Activated gamma-delta T cell (primary cell): Measurements from ENCODE around the gene PRSS12.
"Not testable (repeated sequence)": the region's sequence is repeated elsewhere in the genome, so short reads cannot be mapped to it uniquely, and the experiment has no call there.

ENCODE experiments used
- DNase-seq: peaks from one replicate; lab custom pipeline; 2025; lab: John Stamatoyannopoulos, UW

Gene PRSS12

DNA sequence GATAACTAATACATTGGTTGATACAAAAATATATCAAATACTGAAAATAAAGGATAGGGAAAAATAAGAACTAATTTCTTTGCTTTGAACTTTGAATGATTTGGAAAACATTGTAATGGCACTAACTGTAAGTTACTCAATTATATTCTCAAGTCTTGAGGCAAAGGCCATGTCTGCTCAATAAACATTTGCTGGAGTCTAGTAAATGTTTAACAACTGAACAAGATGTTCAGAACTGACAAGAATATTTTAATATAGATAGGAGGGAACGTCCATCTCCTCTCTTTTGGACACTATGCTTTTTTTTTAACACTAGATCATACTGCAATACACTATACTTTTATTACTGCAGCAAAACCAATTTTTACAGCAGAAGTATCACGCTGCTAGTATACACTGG is 76.2 kb downstream of the PRSS12 start:
- no peak for DNase-seq

DNA sequence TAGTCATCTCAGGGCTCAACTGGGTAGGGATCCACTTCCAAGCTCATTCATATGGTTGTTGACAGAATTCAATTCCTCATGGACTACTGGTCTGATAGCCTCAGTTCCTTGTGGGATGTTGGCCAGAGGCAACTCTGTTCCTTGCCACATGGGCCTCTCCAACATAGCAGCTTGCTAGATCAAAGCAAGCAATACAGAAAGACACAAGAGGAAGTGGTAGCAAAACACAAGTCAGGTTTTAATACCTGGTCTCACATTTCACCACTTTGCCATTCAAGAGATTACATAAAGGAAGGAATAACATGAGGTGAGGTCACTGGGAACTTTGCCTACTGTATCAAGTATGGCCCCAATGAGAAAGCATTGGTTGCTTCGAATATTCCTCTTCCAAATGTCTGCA is 79.2 kb downstream of the PRSS12 start:
- DNase-seq: no peak

DNA sequence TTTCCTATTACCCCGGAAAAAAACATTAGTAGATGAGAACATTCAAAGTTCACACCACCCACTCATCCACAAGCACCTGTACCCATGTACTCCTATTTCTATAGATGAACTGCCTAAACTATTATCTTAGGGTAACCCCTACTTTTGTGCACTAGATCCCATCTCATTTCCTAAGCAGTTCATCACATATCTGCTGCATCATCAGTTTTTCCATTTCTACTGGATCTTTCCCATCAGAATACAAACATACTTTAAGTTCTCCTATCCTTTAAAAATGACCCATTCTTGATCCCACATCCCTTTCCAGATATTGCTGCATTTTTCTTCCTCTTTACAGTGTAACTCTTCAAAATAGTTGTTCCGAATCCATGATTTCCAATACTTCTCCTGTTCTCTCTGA is 81.0 kb downstream of the PRSS12 start:
- DNase-seq: no peak

DNA sequence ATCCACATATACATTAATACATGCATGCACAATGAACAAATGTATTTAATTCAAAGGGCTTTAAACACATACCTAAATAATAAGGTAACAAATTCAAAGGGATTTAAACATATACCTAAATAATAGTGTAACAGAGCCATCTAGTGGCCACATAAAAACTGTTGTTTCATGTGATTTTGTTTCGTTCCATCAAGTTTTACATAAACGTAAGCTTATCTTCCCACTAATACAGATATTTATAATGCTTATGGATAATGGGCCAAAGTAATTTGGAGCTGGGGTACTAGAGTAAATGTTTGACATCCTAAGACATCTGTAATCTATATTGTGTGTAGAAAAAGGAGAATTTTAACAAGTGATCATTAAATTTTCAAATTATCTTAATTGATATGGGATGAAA is 82.3 kb downstream of the PRSS12 start:
- no peak for DNase-seq

GRCh38 chr4:118268780-118269179 is 84.0 kb downstream of the PRSS12 start:
- DNase-seq: no peak

DNA sequence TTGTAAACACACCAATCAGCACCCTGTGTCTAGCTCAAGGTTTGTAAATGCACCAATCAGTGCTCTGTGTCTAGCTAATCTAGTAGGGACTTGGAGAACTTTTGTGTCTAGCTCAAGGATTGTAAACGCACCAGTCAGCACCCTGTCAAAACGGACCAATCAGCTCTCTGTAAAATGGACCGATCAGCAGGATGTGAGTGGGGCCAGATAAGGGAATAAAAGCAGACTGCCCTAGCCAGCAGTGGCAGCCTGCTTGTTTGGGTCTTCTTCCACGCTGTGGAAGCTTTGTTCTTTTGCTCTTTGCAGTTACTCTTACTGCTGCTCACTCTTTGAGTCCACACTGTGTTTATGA is 86.7 kb downstream of the PRSS12 start:
- not testable (repeated sequence) for DNase-seq

DNA sequence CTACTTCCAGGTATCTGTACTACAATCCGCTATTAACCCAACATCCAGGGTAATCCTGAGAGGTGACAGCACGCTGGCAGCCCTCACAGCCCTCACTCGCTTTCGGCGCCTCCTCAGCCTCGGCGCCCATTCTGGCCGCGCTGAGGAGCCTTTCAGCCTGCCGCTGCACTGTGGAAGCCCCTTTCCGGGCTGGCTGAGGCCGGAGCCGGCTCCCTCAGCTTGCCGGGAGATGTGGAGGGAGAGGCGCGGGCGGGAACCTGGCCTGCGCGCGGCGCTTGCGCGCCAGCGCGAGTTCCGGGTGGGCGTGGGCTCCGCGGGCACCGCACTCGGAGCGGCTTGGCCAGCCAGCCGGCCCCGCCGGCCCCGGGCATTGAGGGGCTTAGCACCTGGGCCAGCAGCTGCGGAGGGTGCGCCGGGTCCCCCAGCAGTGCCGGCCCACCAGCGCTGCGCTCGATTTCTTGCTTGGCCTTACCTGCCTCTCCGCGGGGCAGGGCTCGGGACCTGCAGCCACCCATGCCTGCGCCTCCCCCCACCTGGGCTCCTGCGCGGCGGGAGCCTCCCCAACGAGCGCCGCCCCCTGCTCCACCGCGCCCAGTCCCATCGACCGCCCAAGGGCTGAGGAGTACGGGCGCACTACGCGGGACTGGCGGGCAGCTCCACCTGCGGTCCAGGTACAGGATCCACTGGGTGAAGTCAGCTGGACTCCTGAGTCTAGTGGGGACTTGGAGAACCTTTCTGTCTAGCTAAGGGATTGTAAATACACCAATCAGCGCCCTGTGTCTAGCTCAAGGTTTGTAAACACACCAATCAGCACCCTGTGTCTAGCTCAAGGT is 87.3 kb downstream of the PRSS12 start:
- peak; percentile 15 for DNase-seq

DNA sequence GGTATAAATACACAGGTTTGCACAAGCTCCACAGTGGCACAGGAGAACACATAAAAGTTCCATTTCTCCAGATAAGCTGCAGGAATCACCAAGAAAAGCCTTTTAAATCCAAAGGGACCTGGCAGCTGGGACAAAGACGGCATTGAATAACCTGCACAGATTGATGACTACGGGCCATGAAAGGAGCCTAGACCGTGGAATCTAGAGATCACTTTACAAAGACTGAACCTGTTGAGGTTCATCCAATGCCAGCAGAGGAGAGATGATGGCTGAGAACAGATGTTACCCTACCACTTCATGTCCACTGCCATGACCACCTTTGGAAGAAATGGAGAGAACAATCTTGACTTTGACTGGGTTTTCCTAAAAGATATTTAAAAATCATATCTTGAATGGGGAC is 88.7 kb downstream of the PRSS12 start:
- no peak for DNase-seq

DNA sequence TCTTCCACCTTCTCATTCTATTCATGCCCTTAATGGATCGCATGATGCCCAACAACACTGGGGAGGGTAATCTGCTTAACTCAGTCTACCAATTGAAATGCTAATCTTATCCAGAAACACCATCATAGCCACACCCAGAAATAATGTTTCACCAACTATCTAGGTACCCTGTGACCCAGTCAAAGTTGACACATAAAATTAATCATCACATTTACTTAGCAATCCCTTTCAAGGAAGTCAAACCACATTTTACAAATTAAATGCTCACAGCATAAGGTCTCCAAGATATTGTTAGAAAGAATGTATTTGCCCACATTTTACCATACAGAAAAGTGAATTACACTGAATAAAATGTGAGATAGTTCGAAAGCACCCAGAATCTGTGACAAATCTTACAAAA is 92.5 kb downstream of the PRSS12 start:
- DNase-seq: no peak

DNA sequence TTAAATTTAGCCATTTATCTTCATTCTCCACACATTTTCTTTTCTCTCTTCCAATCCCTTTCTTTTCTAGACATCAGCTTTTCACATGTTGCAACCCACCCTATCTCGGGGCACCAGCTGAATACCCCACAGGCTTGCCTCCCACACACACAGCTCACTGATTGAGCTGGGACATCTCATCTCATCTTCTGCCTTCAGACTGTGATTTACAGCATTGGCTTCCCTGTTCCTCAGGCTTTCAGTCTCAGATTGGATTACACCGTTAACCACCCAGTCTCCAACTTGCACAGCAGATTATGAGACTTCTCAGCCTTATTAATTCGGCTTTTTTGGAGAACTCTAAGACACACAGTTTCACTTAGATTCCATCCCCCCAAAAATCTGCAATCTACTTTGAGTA is 93.7 kb downstream of the PRSS12 start:
- DNase-seq: no peak

DNA sequence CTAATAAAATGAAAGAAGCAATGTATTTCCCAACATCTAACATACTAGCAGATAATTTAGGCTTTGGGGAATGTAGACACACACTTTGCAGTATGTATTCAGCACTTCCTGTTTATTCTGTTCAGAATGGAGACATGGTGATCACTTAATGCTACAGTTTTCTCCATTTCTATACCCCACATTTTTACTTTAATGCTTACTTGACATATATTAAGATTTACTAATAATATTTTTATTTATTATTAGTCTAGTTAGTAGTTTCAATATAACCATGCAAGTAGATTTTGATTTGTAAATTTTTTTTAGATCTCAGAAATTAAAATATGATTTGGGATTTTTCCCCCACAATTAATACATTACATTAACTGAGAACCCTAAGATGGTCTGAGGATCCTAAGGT is 98.4 kb downstream of the PRSS12 start:
- no peak for DNase-seq

DNA sequence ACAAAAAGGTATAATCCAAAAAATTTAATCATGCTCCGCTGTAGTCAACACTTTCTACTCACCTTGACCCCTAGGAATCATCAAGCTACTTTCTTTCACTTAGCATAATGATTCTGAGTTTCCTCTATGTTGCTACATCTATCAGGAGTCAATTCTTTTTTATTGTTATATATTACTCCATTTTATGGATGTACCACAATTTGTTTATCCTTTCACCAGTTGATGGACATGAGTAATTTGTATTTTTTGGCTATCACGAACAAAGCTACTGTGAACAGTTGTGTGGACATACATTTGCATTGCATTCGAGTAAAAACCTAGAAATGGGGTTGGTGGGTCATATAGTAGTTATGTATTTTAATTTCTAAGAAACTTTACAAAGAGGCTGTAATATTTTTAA is 102.9 kb downstream of the PRSS12 start:
- DNase-seq: no peak

DNA sequence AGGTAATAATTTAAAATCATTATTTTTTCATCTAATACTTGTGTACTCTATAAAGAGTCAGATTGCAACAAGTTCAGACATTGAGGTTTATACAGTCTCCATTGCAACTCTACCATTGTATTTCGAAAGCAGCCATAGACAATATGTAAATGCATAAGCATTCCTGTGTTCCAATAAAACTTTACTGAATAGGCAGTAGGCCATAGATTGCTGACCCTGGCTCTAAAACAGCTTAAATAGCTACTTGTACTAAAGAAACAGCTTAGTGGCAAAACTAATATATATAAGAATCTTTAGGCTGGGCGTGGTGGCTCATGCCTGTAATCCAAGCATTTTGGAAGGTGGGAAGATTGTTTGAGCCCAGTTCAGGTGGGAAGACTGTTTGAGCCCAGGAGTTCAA is 115.3 kb downstream of the PRSS12 start:
- no peak for DNase-seq

DNA sequence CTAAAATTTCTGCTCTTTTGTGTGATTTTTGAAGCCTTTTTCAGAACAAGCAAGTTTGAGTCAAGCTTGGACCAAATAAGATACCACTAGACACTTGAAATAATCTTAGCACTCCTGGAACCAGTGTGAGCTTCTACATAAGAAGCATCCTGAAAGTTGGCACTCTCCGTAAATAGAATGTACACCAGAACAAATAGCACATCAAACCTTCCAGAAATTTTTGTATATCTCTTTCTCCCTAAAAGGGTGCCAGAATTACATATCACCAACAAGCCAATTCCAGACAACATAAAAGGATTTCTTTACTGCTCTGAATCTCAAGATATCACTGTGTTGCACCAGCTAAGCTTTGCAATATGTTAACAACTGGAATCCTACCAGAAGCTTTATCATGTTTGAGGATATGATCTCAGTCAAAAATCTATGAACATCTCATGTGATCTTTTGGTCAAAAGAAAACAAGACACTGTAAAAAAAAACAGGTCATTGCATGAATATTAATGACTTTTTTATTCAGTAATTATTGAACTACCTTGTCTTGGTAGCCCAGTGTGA is 117.2 kb downstream of the PRSS12 start:
- no peak for DNase-seq
